HepG2 (cell line): ENCODE data around the gene AOX1. TPM values are rescaled to one million over a fixed set of nuclear protein-coding genes. Genes with fewer than 3 reads are reported as not detected.

Experiments
- ATF4 ChIP-seq, 2 experiments: fragments of 450-650 bp in 1 of 2; sonication (generic) in 1 of 2; formaldehyde crosslinking; IDR thresholded peaks; 2 replicates each; pipeline versions ENCODE4 v1.5.0 to v1.8.0; 2020 to 2022; ENCODE audit warnings: mild to moderate bottlenecking in 1 of 2, missing genetic modification reagents in 1 of 2
- CEBPB ChIP-seq: IDR thresholded peaks from 2 replicates; pipeline ENCODE4 v1.6.1; 2011; ENCODE audit warnings: low read depth, low read length, improper control_type of control experiment, borderline replicate concordance
- GATAD1 ChIP-seq: IDR thresholded peaks from 2 replicates; pipeline ENCODE4 v1.6.1; 2016; ENCODE audit warnings: missing genetic modification reagents, missing compliant biosample characterization
- GMEB2 ChIP-seq: IDR thresholded peaks from 2 replicates; pipeline ENCODE4 v1.6.1; 2016; ENCODE audit warnings: missing biosample characterization, missing genetic modification reagents, low read depth
- KDM4B ChIP-seq: sonication (generic); formaldehyde crosslinking; IDR thresholded peaks from 2 replicates; pipeline ENCODE4 v1.4.0; 2020; ENCODE audit warnings: missing genetic modification reagents
- MAF1 ChIP-seq: sonication (generic); formaldehyde crosslinking; IDR thresholded peaks from 2 replicates; pipeline ENCODE4 v1.5.0; 2020; ENCODE audit warnings: missing genetic modification reagents, borderline replicate concordance
- MED1 ChIP-seq: sonication (generic); formaldehyde crosslinking; IDR thresholded peaks from 2 replicates; pipeline ENCODE4 v1.4.0; 2020; ENCODE audit warnings: missing genetic modification reagents
- MIER2 ChIP-seq: IDR thresholded peaks from 2 replicates; pipeline ENCODE4 v1.6.1; 2016; ENCODE audit warnings: missing biosample characterization, missing genetic modification reagents
- NAIF1 ChIP-seq: sonication (generic); formaldehyde crosslinking; IDR thresholded peaks from 2 replicates; pipeline ENCODE4 v1.5.0; 2020; ENCODE audit warnings: mild to moderate bottlenecking, missing genetic modification reagents, borderline replicate concordance
- RARA ChIP-seq: IDR thresholded peaks from 2 replicates; pipeline ENCODE4 v1.6.1; 2016; ENCODE audit warnings: missing genetic modification reagents, missing compliant biosample characterization
- SP4 ChIP-seq: sonication (generic); formaldehyde crosslinking; IDR thresholded peaks from 2 replicates; pipeline ENCODE4 v1.8.1; 2023; ENCODE audit warnings: mild to moderate bottlenecking, missing genetic modification reagents
- ZEB1 ChIP-seq: IDR thresholded peaks from 2 replicates; pipeline ENCODE4 v1.6.1; 2012; ENCODE audit warnings: mild to moderate bottlenecking, low read depth, inconsistent platforms; ENCODE audit not compliant: insufficient replicate concordance
- ZNF318 ChIP-seq: sonication (generic); formaldehyde crosslinking; IDR thresholded peaks from 2 replicates; pipeline ENCODE4 v1.4.0; 2020; ENCODE audit warnings: mild to moderate bottlenecking, missing genetic modification reagents
- ZNF329 ChIP-seq: sonication (generic); formaldehyde crosslinking; IDR thresholded peaks from 2 replicates; pipeline ENCODE4 v1.9.0; 2021; ENCODE audit warnings: low read depth, mild to moderate bottlenecking, missing genetic modification reagents
- ZNF431 ChIP-seq: sonication (generic); formaldehyde crosslinking; IDR thresholded peaks from 2 replicates; pipeline ENCODE4 v1.9.0; 2022; ENCODE audit warnings: missing genetic modification reagents, low read depth, mild to moderate bottlenecking, borderline replicate concordance
- polyA plus RNA-seq, 8 experiments: library from polyadenylated mRNA; depleted of rRNA in 3 of 8; stranded (reverse) in 7 of 8; unstranded in 1 of 8; fragments of >200 nt; fragmentation: Illumina TruSeq in 4 of 8; extraction: Trizol in 4 of 8; gene quantifications; 2 replicates each; pipeline versions ENCODE4 v1.2.1 to v1.2.3, GENCODE V29; 2011 to 2016; ENCODE audit warnings: low read depth in 4 of 8, missing spikeins in 1 of 8, mixed read lengths in 1 of 8; ENCODE audit not compliant: insufficient read depth in 1 of 8
- total RNA-seq, 5 experiments: library from RNA; depleted of rRNA; stranded (reverse); fragments of >200 nt; fragmentation: Illumina TruSeq; extraction: Trizol; gene quantifications; 2 replicates each; pipeline ENCODE4 v1.2.3, GENCODE V29; 2016; ENCODE audit warnings: low read depth in 1 of 5

Gene AOX1
- total and polyA plus RNA-seq, 2 of the 13 experiments (the other 11 are each of a cell fraction or from before 2014, with no cell fraction given) = 9.2 to 18.0 TPM

- TF ChIP-seq ZNF318 (peak; percentile 74; the same call in 1 of the 2 replicates), ZNF329 (CRISPR knock-in tag) (peak; percentile 26; the same call in 1 of the 2 replicates), KDM4B (CRISPR knock-in tag) (peak; percentile 48; the same call in 1 of the 2 replicates), NAIF1 (CRISPR knock-in tag) (peak; percentile 78; the same call in 1 of the 2 replicates), MIER2 (peak; percentile 63; the same call in 1 of the 2 replicates), CEBPB (no peak), SP4 (peak; percentile 51; the same call in 1 of the 2 replicates), RARA (CRISPR knock-in tag) (no peak), MED1 (CRISPR knock-in tag) (peak; percentile 62), ZEB1 (no peak), GATAD1 (CRISPR knock-in tag) (peak; percentile 15; the same call in 1 of the 2 replicates), ZNF431 (0 out of 2 replicates have a peak, but pooled peaks have one; percentile 51), MAF1 (CRISPR knock-in tag) (no peak), ATF4 (CRISPR knock-in tag; IDR thresholded peaks at IDR 0.05) (peak in 1 of 2 experiments; percentile 13; a peak in 1 of 4 replicates), GMEB2 (CRISPR knock-in tag) (peak; percentile 35; the same call in 1 of the 2 replicates)
These were observed at the start of gene AOX1 (continued) for GRCh38 chr2:200585730-200586643.
